22Rv1 (cell line): ENCODE measurements around the gene CST7.

Source experiments
- CTCF ChIP-seq: fragments of 450-650 bp; IDR thresholded peaks from 2 replicates; pipeline ENCODE4 v1.5.1; 2017; ENCODE audit warnings: mild to moderate bottlenecking
- ZFX ChIP-seq: fragments of 450-650 bp; IDR thresholded peaks from 2 replicates; pipeline ENCODE4 v1.6.1; 2017; ENCODE audit warnings: antibody characterized with exemption, borderline replicate concordance

GRCh38 chr20:24998121-24998520 lies 49.1 kb downstream of the CST7 start:
- TF ChIP-seq CTCF, result no peak
- TF ChIP-seq ZFX, result no peak
